CD4-positive, alpha-beta T cell treated with Interferon alpha-2 for 1 hour (primary cell): ENCODE results near the gene IQSEC2.

Experiments
- DNase-seq, 2 donors: peaks; one replicate each; pipeline ENCODE4 v3.0.0-alpha.2; 2020 to 2022

The IQSEC2 gene

GRCh38 chrX:53305219-53305995 lies 24.0 kb upstream of the IQSEC2 start:
- DNase-seq, result no peak

GRCh38 chrX:53303195-53303594 lies 21.8 kb upstream of the IQSEC2 start:
- DNase-seq, result no peak

- DNase-seq, result no peak
These were observed 18.8 kb upstream of the IQSEC2 start for GRCh38 chrX:53300157-53300556.

GRCh38 chrX:53294024-53294648 lies 12.8 kb upstream of the IQSEC2 start:
- peak in 1 of 2 donors; percentile 5 for DNase-seq

- DNase-seq, result no peak
These were observed 10.2 kb upstream of the IQSEC2 start for GRCh38 chrX:53291596-53291995.

- no peak for DNase-seq
These were observed 9.2 kb upstream of the IQSEC2 start for GRCh38 chrX:53290441-53291041.

- peak; percentile 38 to 47 for DNase-seq
These were observed 6.8 kb upstream of the IQSEC2 start for GRCh38 chrX:53288189-53288588.

GRCh38 chrX:53287493-53288138 lies 6.2 kb upstream of the IQSEC2 start:
- DNase-seq, result peak; percentile 28 to 47

- DNase-seq, result no peak
These were observed 4.8 kb upstream of the IQSEC2 start for GRCh38 chrX:53286171-53286570.

GRCh38 chrX:53285591-53285990 lies 4.2 kb upstream of the IQSEC2 start:
- DNase-seq, result no peak

GRCh38 chrX:53284684-53285447 lies 3.5 kb upstream of the IQSEC2 start:
- DNase-seq, result peak; percentile 50 to 59

GRCh38 chrX:53283567-53283966 lies 2.2 kb upstream of the IQSEC2 start:
- no peak for DNase-seq

GRCh38 chrX:53283099-53283498 lies 1.7 kb upstream of the IQSEC2 start:
- DNase-seq, result no peak

GRCh38 chrX:53281963-53282695 lies 745 bp upstream of the IQSEC2 start:
- DNase-seq, result no peak

GRCh38 chrX:53280331-53281320 lies 758 bp downstream of the IQSEC2 start:
- DNase-seq, result no peak

- peak in 1 of 2 donors; percentile 11 for DNase-seq
These were observed 1.8 kb downstream of the IQSEC2 start for GRCh38 chrX:53279296-53280237.

GRCh38 chrX:53272808-53273337 lies 8.5 kb downstream of the IQSEC2 start:
- no peak for DNase-seq

GRCh38 chrX:53269536-53270107 lies 11.8 kb downstream of the IQSEC2 start:
- no peak for DNase-seq

- DNase-seq, result no peak
These were observed 13.2 kb downstream of the IQSEC2 start for GRCh38 chrX:53268173-53268572.
